ES-I3 (cell line): ENCODE results near the gene RIMBP2.

Source experiments
- H3K36me3 ChIP-seq: 2 replicates; pipeline ENCODE4 v1.6.1; 2013; ENCODE audit warnings: mild to moderate bottlenecking, low read length, control low read depth, moderate library complexity; ENCODE audit not compliant: insufficient read depth
- H3K4me1 ChIP-seq: 2 replicates; pipeline ENCODE4 v1.6.1; 2013; ENCODE audit warnings: mild to moderate bottlenecking, control low read depth, low read length; ENCODE audit not compliant: insufficient read depth
- H3K9ac ChIP-seq: 2 replicates; pipeline ENCODE4 v1.6.1; 2013; ENCODE audit warnings: low read depth, mild to moderate bottlenecking, low read length, moderate library complexity
- H3K9me3 ChIP-seq: 2 replicates; pipeline ENCODE4 v1.6.1; 2013; ENCODE audit warnings: mild to moderate bottlenecking, low read length, moderate library complexity; ENCODE audit not compliant: control insufficient read depth, insufficient read depth

RIMBP2 gene

DNA sequence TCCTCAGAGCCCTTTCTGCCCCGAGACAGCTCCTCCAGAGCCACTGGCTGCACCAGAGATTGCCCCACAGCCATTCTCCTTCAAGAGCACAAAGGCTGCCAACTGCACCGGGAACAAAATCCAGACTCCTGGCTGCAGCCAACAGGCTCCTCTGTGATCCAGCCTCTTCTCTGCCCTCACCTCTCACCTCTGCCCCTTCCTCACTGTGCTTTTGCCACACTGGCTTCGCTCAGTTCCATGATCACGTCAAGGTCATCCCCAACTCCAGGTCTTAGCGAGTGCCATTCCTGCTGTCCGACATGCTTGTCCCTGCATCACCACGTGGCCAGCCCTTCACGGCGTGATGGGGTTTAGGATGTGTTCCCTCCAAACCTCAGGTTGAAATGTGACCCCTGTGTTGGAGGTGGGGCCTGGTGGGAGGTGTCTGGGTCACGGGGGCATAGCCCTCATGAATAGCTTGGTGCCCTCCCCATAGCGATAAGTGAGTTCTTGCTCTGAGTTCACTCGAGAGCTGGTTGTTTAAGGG, 229.1 kb downstream of the RIMBP2 start:
- Histone ChIP-seq H3K4me1 (peaks cover 4% of the 10 kb centered on the region), H3K9ac (no peak overlapping the region), H3K36me3 (no peaks in the 10 kb centered on the region), H3K9me3 (no peaks in the 10 kb centered on the region; the same call in 1 of the 2 replicates)

DNA sequence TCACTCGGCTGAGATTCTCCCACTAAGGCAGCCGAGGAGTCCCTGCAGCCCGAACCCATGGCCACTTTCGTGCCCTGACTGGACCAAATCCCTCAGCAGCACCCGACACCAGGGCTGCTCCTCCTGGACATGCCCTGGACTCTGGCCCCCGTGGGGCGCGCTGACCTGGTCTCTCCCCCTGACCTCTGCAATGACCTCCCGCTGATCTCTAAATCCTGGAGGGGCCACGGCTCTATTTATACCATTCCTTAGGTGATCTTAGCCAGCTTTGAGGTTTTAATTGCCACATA, 230.0 kb downstream of the RIMBP2 start:
- no peak overlapping the region for H3K9ac ChIP-seq

DNA sequence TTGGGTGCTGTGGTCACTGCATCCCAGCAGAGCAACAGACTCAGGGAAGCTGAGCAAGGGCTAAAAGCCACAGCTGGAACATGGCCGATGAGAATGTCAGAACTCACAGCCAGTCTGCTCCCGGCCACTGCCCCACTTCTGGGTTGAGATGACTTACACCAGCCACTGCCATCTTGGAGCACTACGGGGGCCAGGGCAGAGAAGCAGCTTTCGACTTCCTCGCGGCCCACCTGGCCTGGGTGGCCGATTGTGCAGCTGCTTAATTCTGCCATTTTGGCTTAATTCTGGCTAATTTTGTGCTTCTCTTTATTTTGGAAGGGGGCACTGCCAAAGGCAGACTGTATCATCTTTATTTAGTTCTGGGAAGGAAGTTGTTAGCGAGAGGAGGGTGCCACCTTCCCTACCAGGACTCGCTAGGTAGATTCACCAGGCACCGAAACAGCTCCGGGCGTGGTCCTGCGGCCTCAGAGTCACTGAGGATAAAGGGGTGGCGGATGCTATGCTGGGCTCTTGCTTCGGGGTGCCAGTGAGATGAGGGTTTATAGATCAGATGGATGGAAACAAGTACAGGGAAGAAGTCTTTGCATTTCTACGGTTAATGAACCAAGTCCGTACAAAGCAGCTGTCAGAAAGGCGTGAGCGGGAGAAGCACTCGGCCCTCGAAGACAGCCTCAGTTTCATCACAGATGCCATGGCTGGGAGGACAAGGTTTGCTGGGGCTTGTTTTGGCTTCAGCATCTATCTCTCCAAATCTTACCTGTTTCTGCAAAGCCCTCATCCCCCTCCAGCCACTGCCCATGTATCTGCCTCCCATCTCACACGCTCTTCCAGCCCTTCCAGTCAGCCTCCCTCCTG, 230.6 kb downstream of the RIMBP2 start:
- peaks cover 12% of the 10 kb centered on the region for H3K4me1 ChIP-seq
- H3K9ac ChIP-seq, result no peak overlapping the region
- H3K9me3 ChIP-seq, result no peaks in the 10 kb centered on the region; the same call in 1 of the 2 replicates
- no peaks in the 10 kb centered on the region for H3K36me3 ChIP-seq

More for the DNA sequence above, 230.0 kb downstream of the RIMBP2 start:
- H3K4me1 ChIP-seq, result peaks cover 11% of the 10 kb centered on the region
- no peaks in the 10 kb centered on the region; the same call in 1 of the 2 replicates for H3K9me3 ChIP-seq
- H3K36me3 ChIP-seq, result no peaks in the 10 kb centered on the region

DNA sequence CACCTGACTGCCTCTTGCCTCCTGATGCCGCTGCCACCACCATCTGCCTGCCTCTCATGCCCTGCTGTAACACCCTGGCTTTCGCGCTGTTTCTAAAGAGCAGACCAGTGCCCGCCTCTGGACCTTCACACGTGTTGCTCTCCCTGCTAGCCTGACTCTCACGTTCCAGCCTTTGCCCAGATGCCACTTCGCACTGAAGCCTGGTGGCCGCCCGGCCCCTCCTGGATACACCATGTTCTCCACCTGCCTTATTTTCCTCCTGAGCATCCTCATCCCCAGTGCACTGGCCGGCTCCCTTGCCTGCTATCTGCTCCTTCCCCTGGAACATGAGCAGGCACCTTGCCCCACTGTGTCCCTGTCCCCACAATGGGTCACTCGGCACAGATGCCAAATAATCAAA, 231.9 kb downstream of the RIMBP2 start:
- Histone ChIP-seq H3K4me1 (peaks cover 12% of the 10 kb centered on the region), H3K36me3 (no peaks in the 10 kb centered on the region), H3K9ac (no peak overlapping the region), H3K9me3 (no peaks in the 10 kb centered on the region; the same call in 1 of the 2 replicates)

DNA sequence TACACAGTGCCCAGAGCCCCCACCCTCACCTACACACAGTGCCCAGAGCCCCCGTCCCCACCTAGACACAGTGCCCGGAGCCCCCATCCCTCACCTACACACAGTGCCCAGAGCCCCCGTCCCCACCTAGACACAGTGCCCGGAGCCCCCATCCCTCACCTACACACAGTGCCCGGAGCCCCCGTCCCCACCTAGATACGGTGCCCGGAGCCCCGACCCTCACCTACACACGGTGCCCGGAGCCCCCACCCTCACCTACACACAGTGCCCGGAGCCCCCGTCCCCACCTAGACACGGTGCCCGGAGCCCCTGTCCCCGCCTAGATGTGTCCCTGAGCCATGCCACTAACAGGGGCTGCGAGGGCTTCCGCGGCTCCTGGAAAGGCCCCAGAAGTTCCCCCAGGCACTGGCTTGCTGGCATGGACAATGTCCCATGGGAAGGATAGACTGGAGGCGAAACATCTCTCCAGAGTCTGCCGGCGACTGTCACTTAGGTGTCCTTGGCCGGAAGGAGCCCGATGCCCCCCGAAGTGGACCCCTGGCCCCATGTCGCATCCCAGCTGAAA, 232.4 kb downstream of the RIMBP2 start:
- peaks cover 12% of the 10 kb centered on the region for H3K4me1 ChIP-seq
- H3K36me3 ChIP-seq, result no peaks in the 10 kb centered on the region
- no peak overlapping the region for H3K9ac ChIP-seq
- no peaks in the 10 kb centered on the region; the same call in 1 of the 2 replicates for H3K9me3 ChIP-seq

DNA sequence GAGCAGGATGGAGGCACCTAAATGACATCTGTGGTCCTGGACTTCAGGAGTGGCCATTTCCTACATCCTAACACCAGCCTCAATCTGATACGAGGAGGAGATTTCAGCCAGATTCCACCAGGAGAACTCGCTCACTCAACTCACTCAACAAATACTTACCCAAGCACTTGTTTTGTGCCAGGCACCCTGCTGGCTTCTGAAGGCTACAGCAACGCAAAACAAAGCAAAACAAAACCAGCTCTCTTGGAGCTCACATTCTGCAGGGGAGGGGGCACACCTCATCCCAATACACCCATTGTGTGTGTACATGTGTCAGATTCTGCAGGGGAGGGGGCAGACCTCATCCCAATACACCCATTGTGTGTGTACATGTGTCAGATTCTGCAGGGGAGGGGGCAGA, 233.7 kb downstream of the RIMBP2 start:
- H3K36me3 ChIP-seq, result no peaks in the 10 kb centered on the region

DNA sequence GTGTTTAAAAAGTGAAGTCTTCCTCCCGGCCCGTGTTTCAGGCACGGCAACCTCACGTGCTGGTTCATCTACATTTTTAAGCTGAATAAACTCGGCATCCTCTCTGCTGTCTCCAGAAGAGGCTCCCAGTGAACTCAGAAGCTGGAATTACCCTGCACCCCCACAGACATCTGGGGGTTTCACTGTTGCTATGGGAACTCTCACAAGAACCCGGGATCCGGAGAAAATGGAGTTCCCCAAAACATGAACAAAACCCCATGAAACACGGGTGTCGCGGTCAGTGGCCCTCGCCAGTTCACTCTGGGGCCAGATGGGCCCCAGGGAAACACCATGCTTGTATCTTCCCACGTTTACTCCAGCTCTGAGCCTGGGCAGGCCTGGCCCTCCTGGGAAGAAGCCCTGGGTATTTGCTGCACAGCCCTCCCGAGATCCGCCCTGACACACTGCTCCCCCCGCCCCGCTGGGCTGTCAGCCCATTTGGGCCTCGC, 234.7 kb downstream of the RIMBP2 start:
- Histone ChIP-seq H3K4me1 (peaks cover 12% of the 10 kb centered on the region), H3K9ac (no peak overlapping the region), H3K9me3 (no peaks in the 10 kb centered on the region), H3K36me3 (no peaks in the 10 kb centered on the region)

More for the DNA sequence above, 233.7 kb downstream of the RIMBP2 start:
- Histone ChIP-seq H3K4me1 (peaks cover 12% of the 10 kb centered on the region), H3K9me3 (no peaks in the 10 kb centered on the region), H3K9ac (no peak overlapping the region)

DNA sequence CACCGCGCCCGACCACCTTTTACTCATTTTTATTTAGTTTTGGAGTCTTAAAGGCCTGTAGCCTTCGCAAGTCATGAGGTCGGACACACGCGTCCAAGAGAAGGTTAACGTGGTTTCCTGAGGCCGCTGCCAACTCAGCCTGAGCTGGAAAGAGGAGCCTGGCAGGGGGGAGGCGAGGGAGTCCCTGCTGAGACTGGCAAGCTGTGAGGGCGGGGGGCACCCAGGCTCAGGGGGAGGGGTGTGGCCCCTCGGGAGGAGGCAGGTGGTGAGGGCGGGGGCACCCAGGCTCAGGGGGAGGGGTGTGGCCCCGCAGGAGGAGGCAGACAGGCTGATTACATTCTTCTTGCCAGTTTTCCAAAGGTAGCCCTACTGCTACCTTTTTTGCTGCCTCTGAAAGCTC, 235.2 kb downstream of the RIMBP2 start:
- H3K4me1 ChIP-seq, result peaks cover 12% of the 10 kb centered on the region
- H3K9me3 ChIP-seq, result no peaks in the 10 kb centered on the region
- H3K9ac ChIP-seq, result no peak overlapping the region
- H3K36me3 ChIP-seq, result no peaks in the 10 kb centered on the region

DNA sequence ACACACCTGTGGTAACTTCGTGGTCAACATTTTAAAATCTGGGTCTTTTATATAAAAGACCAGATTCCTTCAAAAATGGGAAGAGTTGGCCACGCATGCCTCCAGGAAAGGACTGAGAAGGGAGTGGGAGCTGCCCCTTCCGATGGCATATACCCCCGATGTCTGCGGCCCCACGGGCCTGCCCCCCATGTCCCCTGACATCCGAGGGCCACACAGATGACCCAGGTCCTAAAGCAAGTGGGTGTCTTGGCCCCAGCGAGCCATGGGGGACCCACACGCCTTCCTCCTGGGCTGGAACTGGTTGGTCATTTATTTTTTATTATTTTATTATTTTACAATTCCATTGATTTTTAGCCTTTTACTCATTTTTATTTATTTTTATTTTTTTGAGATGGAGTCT, 235.9 kb downstream of the RIMBP2 start:
- Histone ChIP-seq H3K9me3 (no peaks in the 10 kb centered on the region), H3K9ac (no peak overlapping the region), H3K4me1 (peaks cover 12% of the 10 kb centered on the region), H3K36me3 (no peaks in the 10 kb centered on the region)

DNA sequence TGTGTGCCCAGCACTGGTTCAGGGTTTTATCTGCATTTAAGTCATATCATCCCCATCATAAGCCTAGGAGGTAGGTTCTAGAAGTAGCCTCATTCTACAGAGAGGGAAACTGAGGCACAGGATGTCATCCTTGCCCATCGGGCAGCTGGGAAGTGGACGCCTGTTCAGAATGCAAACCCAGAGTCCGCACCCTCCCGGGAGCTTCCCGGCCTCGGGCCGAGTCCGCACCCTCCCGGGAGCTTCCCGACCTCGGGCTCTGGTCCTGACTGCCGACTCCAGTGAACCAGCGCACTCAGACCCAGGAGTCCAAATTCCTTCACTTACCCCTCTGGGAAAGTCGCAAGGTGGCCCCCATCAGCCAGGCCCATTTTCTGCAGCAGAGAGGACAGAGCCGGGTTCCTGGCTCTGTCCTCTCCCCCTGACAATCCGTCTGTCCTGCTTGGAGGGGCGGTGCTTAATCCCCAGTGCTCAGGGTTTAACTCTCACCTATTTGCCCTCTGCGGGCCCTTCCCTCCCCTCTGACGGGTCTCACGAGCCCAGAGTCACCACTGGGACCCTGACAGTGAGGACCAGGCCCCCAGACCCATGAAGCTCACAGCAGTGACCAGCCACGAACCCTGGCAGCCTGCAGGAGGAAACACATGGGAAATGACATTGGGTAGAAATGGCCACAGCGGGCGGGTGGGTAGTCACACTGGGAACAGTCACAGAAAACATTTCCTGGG, 236.5 kb downstream of the RIMBP2 start:
- H3K4me1 ChIP-seq, result peaks cover 12% of the 10 kb centered on the region
- H3K9ac ChIP-seq, result no peak overlapping the region
- H3K36me3 ChIP-seq, result no peaks in the 10 kb centered on the region
- no peaks in the 10 kb centered on the region for H3K9me3 ChIP-seq

DNA sequence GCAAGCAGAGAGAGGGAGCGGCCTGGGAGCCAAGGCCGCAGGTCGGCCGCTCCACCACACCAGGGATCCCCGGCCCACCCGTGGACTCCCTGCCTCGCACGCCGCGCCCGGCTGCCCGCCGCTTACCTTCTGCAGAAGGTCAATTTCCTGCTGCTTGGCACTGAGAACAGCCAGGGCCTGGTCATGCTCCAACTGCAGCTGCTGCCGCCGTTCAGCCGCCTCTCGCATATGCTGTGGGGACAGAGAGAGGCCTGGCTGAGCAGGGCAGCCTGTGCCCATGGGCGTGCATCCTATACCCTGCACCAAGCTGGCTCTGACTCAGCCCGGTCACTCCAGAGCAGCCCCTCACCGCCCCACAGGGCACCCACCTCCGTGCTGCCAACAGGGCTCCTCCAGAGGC, 237.3 kb downstream of the RIMBP2 start:
- Histone ChIP-seq H3K9ac (no peak overlapping the region), H3K4me1 (peaks cover 12% of the 10 kb centered on the region), H3K36me3 (no peaks in the 10 kb centered on the region), H3K9me3 (no peaks in the 10 kb centered on the region)

DNA sequence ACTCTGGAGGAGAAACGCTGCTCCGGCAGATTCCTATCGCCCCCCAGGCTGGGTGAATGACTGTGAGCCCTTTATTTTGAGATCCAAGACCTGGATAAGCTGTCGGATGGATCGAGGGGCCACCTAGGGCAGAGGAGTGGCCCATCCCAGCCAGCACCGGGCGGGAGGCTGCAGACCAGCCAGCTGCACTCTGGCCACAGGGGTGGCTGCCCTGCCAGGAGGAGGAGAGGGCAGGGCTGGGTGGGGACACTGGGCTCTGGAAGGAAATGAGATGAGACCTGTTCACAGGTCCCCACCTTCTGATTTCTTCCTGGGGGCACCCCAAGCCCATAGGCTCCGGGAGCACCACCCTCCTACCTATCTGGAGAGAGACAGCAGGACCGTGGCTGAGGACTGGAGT, 238.4 kb downstream of the RIMBP2 start:
- Histone ChIP-seq H3K36me3 (no peaks in the 10 kb centered on the region), H3K9me3 (no peaks in the 10 kb centered on the region), H3K9ac (no peak overlapping the region), H3K4me1 (peaks cover 12% of the 10 kb centered on the region)

DNA sequence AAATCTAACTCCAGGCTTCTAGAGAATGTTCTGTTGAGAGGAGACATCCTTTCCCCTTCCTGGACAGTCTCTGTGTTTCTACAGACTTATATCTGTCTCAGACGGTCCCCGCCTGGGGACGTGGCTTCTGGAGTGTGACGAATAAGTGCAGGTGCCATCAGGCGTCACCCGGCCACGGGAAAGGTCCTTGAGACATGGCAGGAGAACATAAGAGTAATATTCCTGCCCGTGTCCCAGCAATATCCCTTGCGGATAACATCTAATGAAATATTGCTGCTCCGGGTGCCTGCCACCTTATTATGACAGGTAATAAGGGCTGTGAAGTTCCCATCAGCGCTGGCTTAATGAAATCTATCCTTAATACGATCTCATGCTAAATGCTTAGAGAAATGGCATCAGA, 238.8 kb downstream of the RIMBP2 start:
- Histone ChIP-seq H3K9ac (no peak overlapping the region), H3K36me3 (no peaks in the 10 kb centered on the region), H3K9me3 (no peaks in the 10 kb centered on the region), H3K4me1 (peaks cover 10% of the 10 kb centered on the region)

DNA sequence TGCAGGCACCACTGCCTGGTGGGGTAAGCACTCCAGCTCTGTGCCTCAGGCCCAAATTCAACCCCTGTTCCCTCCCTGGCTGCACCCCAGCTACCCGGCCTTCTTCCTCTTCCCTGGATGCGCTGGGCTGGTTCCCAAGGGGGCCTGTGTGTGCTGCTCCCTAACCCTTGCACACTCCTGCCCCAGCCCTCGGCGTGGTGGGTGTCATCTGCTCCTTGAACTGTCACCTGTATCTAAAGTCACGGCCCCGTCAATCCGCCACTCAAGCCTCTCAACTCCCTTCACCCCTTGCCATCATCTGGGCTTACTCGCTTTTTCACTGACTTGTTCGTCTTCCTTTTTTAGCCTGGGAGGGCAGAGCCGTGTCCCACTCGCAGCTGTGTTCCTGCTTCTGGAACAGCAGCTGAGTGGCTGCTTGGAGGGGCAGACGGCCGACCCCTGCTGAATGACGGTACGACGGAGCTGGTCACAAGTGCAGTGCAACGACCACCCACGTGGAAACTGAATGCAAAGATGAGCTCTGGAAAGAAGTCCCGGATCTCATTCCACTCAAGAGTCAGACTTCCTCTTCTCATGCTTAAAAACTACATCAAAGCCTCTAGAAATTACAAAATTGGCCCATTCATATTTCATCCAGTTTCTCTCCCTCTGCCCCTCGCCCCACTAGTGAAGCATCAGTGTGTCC, 239.5 kb downstream of the RIMBP2 start:
- Histone ChIP-seq H3K9me3 (no peaks in the 10 kb centered on the region), H3K36me3 (no peaks in the 10 kb centered on the region), H3K9ac (no peak overlapping the region), H3K4me1 (peaks cover 5% of the 10 kb centered on the region; the same call in 1 of the 2 replicates)
